Heart right ventricle (tissue), 16 donors: ENCODE data around the gene CRMP1. TPM values are rescaled to one million over a fixed set of nuclear protein-coding genes. Genes with fewer than 3 reads are reported as not detected.
"Not testable (repeated sequence)": the region's sequence is repeated elsewhere in the genome, so short reads cannot be mapped to it uniquely, and the experiment has no call there.

Source experiments
- ATAC-seq, 8 donors: fragments of 200-7000 bp; cut with Tn5 transposase; one replicate each; pipeline ENCODE4 v1.9.1; 2020; ENCODE audit warnings: mild to moderate bottlenecking in 8 of 8, moderate library complexity in 8 of 8, moderate number of reproducible peaks in 1 of 8
- DNase-seq, 2 donors: peaks; one replicate each; pipeline ENCODE4 v3.0.0-alpha.2; 2020
- H3K27ac ChIP-seq, 10 donors: fragments of 200-600 bp; sonication (generic) in 2 of 10; one replicate each; pipeline versions ENCODE4 v1.5.0 to v1.8.0; 2020 to 2022; ENCODE audit warnings: mild to moderate bottlenecking in 3 of 10
- H3K27me3 ChIP-seq, 7 donors: fragments of 200-600 bp; one replicate each; pipeline ENCODE4 v1.8.0; 2021 to 2022; ENCODE audit warnings: mild to moderate bottlenecking in 2 of 7
- H3K36me3 ChIP-seq, 9 donors: fragments of 200-600 bp; sonication (generic) in 1 of 9; one replicate each; pipeline versions ENCODE4 v1.5.0 to v1.8.0; 2020 to 2022; ENCODE audit warnings: mild to moderate bottlenecking in 2 of 9
- H3K4me1 ChIP-seq, 9 donors: fragments of 200-600 bp; sonication (generic) in 1 of 9; one replicate each; pipeline versions ENCODE4 v1.5.0 to v1.8.0; 2020 to 2022; ENCODE audit warnings: mild to moderate bottlenecking in 4 of 9
- H3K4me3 ChIP-seq, 10 donors: fragments of 200-600 bp; sonication (generic) in 2 of 10; one replicate each; pipeline versions ENCODE4 v1.5.0 to v1.8.0; 2020 to 2022; ENCODE audit warnings: mild to moderate bottlenecking in 7 of 10, moderate library complexity in 2 of 10
- H3K9me3 ChIP-seq, 11 donors: fragments of 200-600 bp in 10 of 11; sonication (generic) in 2 of 11; one replicate each; pipeline versions ENCODE4 v1.5.0 to v1.8.0; 2013 to 2022; ENCODE audit warnings: mild to moderate bottlenecking in 2 of 11, control low read depth in 1 of 11, moderate library complexity in 1 of 11
- CTCF ChIP-seq, 9 donors: fragments of 200-600 bp; sonication (generic) in 2 of 9; IDR thresholded peaks; one replicate each; pipeline versions ENCODE4 v1.5.0 to v1.8.0; 2021 to 2022; ENCODE audit warnings: antibody characterized with exemption in 9 of 9, mild to moderate bottlenecking in 5 of 9, moderate library complexity in 1 of 9
- WGBS, 2 donors: extraction: QIAGEN DNeasy Blood & Tissue Kit; methylation state at CpG; one replicate each; pipeline ENCODE4 v1.1.7; 2013; ENCODE audit warnings: inconsistent platforms in 1 of 2; 5-methylcytosine and 5-hydroxymethylcytosine counted together
- intact Hi-C, 10 donors: fragments of 100-400 bp; cut with DNase I; formaldehyde crosslinking; loops; one replicate each; pipeline versions ENCODE4 v1.11.1 to v1.14.2; 2022
- polyA plus RNA-seq, 2 donors: library from polyadenylated mRNA; stranded (reverse); fragments of 200-250 nt; gene quantifications; one replicate each; pipeline ENCODE4 v1.2.3, GENCODE V29; 2013
- total RNA-seq, 10 donors: library from RNA; stranded (reverse); fragmentation: NEBNext Ultra II Directional in 3 of 10; extraction: Animal tissue kit (Norgen Biotek cat#: 25700) in 3 of 10; gene quantifications; one replicate each; pipeline versions ENCODE4 v1.2.1 to v1.2.4, GENCODE V29; 2021 to 2023
- donor health status: Arrhythmogenic right ventricular cardiomyopathy.
- donor health status: ischemic (EF 13 %, LVEDD 7.1; RV severe dilation, severe dysfunction).
- donor health status: healthy with polysubstance abuse.
- donor health status: DM: no; HTN: yes; CAD: no.
- donor health status: DM: no; HTN: no; CAD: no.
- donor health status: ischemic (EF 25% LVEDD 6.9; RV normal size, moderate dysfunction).
- donor health status: ischemic (EF 25% LVEDD 5.7; RV mildly dilated, moderate dysfunction).
- donor health status: healthy.
- donor health status: DM: yes; HTN: yes; CAD: no.
- donor health status: Ischemic cardiomyopathy.
- donor health status: ischemic (EF 35%, LVEDD 5.7; RV mildly dilated, moderate dysfunction).
- donor health status: nonischemic (EF 11% LVEDD 7.7; RV severe dilation, severe dysfunction).
- donor health status: DM: yes; HTN: yes; CAD: no.
- donor health status: PGD.
- donor health status: ischemic (EF 29% LVEDD 5.4; RV normal size, mild dysfunction).
- donor health status: nonischemic (EF 23%, LVEDD 6.1; RV moderate dilation, normal function).

Gene CRMP1
- total and polyA plus RNA-seq, 12 donors, result 0.40 to 2.3 (median 0.95) TPM

- 43 to 56% methylated on average over 30 of the region's 30 CpGs for WGBS, 2 donors
- H3K27me3 ChIP-seq, result peaks cover 0 to 8% (median 0%) of the 10 kb centered on the region in 7 donors
These were observed 52.9 kb downstream of the CRMP1 start for GRCh38 chr4:5839751-5840674.

GRCh38 chr4:5839332-5839731 lies 53.6 kb downstream of the CRMP1 start:
- H3K27me3 ChIP-seq, result peaks cover 0 to 8% (median 0%) of the 10 kb centered on the region in 7 donors
- H3K4me3 ChIP-seq, result no peak overlapping the region
- no peak for ATAC-seq
- 85 to 88% methylated on average over 13 of the region's 13 CpGs for WGBS, 2 donors
- H3K27ac ChIP-seq, result peak overlapping the region in 5 of 10 donors; percentile 10 to 63 (median 44)
- no peak for TF ChIP-seq CTCF (IDR thresholded peaks at IDR 0.05)
- no peak for DNase-seq
- H3K4me1 ChIP-seq, result peaks cover 0 to 20% (median 10%) of the 10 kb centered on the region in 9 donors
- H3K9me3 ChIP-seq, result no peaks in the 10 kb centered on the region
- intact Hi-C loops, result no loop called here
- H3K36me3 ChIP-seq, result no peaks in the 10 kb centered on the region

More at GRCh38 chr4:5839751-5840674, 52.9 kb downstream of the CRMP1 start:
- Histone ChIP-seq H3K27ac (peak overlapping the region in 7 of 10 donors; percentile 10 to 63 (median 40)), H3K4me1 (peaks cover 0 to 25% (median 10%) of the 10 kb centered on the region in 9 donors), H3K9me3 (no peaks in the 10 kb centered on the region), H3K36me3 (no peaks in the 10 kb centered on the region), H3K4me3 (peak overlapping the region in 6 of 10 donors; percentile 7 to 29 (median 12))
- peak; percentile 70 to 92 (median 88) for ATAC-seq
- DNase-seq, result peak; percentile 65 to 73
- intact Hi-C loops, result no loop called here
- TF ChIP-seq CTCF (IDR thresholded peaks at IDR 0.05), result no peak

- H3K4me3 ChIP-seq, H3K9me3 ChIP-seq, H3K27me3 ChIP-seq, ATAC-seq, intact Hi-C loops, H3K36me3 ChIP-seq, H3K27ac ChIP-seq, DNase-seq: not testable (repeated sequence)
- peaks cover 0 to 20% (median 7%) of the 10 kb centered on the region in 9 donors for H3K4me1 ChIP-seq
- WGBS, 2 donors, result 87 to 98% methylated on average over 6 of the region's 6 CpGs
These were observed 55.4 kb downstream of the CRMP1 start for GRCh38 chr4:5837483-5837882.

- no peak overlapping the region for H3K4me3 ChIP-seq
- H3K9me3 ChIP-seq, result no peaks in the 10 kb centered on the region
- WGBS, 2 donors, result 42 to 49% methylated on average over 3 of the region's 3 CpGs
- H3K27ac ChIP-seq, result no peak overlapping the region
- H3K4me1 ChIP-seq, result peaks cover 0 to 20% (median 7%) of the 10 kb centered on the region in 9 donors
- intact Hi-C loops, result no loop called here
- peaks cover 0 to 3% (median 0%) of the 10 kb centered on the region in 7 donors for H3K27me3 ChIP-seq
- no peaks in the 10 kb centered on the region for H3K36me3 ChIP-seq
- DNase-seq, result no peak
- no peak for TF ChIP-seq CTCF (IDR thresholded peaks at IDR 0.05)
- ATAC-seq, result no peak
These were observed 55.9 kb downstream of the CRMP1 start for GRCh38 chr4:5836943-5837342.
